Measurements from ENCODE around the gene AGA. TPM values are rescaled to one million over a fixed set of nuclear protein-coding genes. Genes with fewer than 3 reads are reported as not detected.

The AGA gene
- total and polyA plus RNA-seq, 8 donors = 5.5 to 16.7 (median 13.4) TPM

- intact Hi-C loops (cut with DNase I) = no loop called here
- 26 to 32% methylated on average over 1 of the region's 1 CpG for WGBS, 2 donors
- TF ChIP-seq, protein P1, sequence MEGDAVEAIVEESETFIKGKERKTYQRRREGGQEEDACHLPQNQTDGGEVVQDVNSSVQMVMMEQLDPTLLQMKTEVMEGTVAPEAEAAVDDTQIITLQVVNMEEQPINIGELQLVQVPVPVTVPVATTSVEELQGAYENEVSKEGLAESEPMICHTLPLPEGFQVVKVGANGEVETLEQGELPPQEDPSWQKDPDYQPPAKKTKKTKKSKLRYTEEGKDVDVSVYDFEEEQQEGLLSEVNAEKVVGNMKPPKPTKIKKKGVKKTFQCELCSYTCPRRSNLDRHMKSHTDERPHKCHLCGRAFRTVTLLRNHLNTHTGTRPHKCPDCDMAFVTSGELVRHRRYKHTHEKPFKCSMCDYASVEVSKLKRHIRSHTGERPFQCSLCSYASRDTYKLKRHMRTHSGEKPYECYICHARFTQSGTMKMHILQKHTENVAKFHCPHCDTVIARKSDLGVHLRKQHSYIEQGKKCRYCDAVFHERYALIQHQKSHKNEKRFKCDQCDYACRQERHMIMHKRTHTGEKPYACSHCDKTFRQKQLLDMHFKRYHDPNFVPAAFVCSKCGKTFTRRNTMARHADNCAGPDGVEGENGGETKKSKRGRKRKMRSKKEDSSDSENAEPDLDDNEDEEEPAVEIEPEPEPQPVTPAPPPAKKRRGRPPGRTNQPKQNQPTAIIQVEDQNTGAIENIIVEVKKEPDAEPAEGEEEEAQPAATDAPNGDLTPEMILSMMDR (IDR thresholded peaks at IDR 0.05) = no peak
- FAIRE-seq (no peak), DNase-seq (no peak), ATAC-seq (no peak)
- no peak overlapping the region for H3K27ac ChIP-seq
- no peaks in the 10 kb centered on the region for H3K36me3 ChIP-seq
- no peaks in the 10 kb centered on the region for H3K9me3 ChIP-seq
- H3K4me3 ChIP-seq = no peak overlapping the region
- H3K27me3 ChIP-seq = no peaks in the 10 kb centered on the region
- no peaks in the 10 kb centered on the region for H3K4me1 ChIP-seq
Measured at GRCh38 chr4:177427192-177427591, 15.0 kb downstream of the AGA start.

DNA sequence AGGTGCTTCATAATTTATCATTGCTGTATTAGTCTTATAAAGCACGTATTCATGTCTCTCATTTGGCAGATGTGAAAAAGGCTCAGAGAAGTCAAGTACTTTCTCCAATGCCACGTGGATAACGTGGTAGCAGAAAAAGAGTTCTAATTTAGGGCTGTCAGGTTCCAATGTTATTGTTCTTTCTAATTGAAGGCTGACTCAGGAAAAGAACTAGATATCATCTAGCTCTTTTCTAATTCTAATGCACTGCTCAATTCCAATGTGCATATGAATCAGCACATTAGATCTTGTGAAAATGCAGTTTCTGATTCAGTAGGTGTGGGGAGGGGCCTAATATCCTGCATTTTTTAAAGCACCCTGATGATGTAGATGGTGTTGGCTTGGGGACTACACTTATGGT, 22.8 kb downstream of the AGA start:
- intact Hi-C loops (cut with DNase I) = no loop called here
- no peak for ATAC-seq
- Histone ChIP-seq H3K36me3 (no peaks in the 10 kb centered on the region), H3K27ac (no peak overlapping the region), H3K4me1 (no peaks in the 10 kb centered on the region), H3K9me3 (peaks cover 0 to 9% (median 0%) of the 10 kb centered on the region in 4 donors), H3K4me3 (no peak overlapping the region), H3K27me3 (no peaks in the 10 kb centered on the region)
- FAIRE-seq = no peak
- 70 to 78% methylated on average over 3 of the region's 3 CpGs for WGBS, 2 donors
- TF ChIP-seq, protein P1 (IDR thresholded peaks at IDR 0.05) = no peak
- no peak for DNase-seq

DNA sequence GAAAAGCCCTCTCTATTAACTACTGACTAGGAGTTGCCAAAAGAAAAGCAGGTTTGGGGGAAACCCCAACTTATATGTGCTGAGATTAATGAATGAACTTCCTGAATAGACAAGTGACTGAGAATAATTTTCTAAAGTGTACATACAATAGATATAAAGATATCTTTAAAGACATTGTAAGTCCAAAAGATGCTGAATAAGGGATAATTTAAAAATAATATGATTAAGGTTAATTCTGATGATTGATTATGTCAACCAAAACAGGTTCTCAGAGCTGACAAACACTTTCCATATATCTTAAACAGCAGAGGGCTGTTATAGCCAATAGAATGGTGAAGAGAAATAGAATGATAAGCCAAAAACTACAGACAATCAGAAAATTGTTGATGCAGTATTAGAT, 28.6 kb downstream of the AGA start:
- ATAC-seq = no peak
- Histone ChIP-seq H3K9me3 (no peaks in the 10 kb centered on the region), H3K4me1 (peaks cover 0 to 6% (median 0%) of the 10 kb centered on the region in 3 donors), H3K4me3 (no peak overlapping the region), H3K36me3 (no peaks in the 10 kb centered on the region), H3K27ac (no peak overlapping the region), H3K27me3 (no peaks in the 10 kb centered on the region)
- no peak for DNase-seq
- FAIRE-seq = no peak
- TF ChIP-seq, protein P1 (IDR thresholded peaks at IDR 0.05) = no peak
- intact Hi-C loops (cut with DNase I) = no loop called here

GRCh38 chr4:177413076-177413475, 29.2 kb downstream of the AGA start:
- DNase-seq (no peak), FAIRE-seq (no peak), ATAC-seq (no peak)
- H3K4me3 ChIP-seq = no peak overlapping the region
- 81 to 87% methylated on average over 1 of the region's 1 CpG for WGBS, 2 donors
- H3K27ac ChIP-seq = no peak overlapping the region
- no peaks in the 10 kb centered on the region for H3K9me3 ChIP-seq
- TF ChIP-seq, protein P1 (IDR thresholded peaks at IDR 0.05) = no peak
- H3K4me1 ChIP-seq = peaks cover 0 to 6% (median 0%) of the 10 kb centered on the region in 3 donors
- no peaks in the 10 kb centered on the region for H3K36me3 ChIP-seq
- intact Hi-C loops (cut with DNase I) = no loop called here
- no peaks in the 10 kb centered on the region for H3K27me3 ChIP-seq

DNA sequence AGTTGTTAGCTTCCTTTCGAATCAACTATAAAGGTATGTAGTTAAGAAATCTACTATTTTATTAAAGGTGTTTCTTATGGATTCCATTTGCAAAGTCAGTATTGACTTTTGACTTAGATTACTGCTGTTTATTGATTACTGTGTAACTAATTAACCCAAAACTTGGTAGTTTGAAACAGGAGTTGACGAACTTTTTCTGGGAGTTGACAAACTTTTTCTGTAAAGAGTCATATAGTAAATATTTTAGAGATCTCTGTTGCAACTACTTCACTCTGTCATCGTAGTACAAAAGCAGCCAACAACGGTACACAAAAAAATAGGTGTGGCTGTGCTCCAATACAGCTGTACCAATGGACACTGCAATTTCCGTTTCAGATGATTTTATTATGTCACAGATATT, 30.2 kb downstream of the AGA start:
- Histone ChIP-seq H3K4me3 (no peak overlapping the region), H3K4me1 (peaks cover 0 to 6% (median 0%) of the 10 kb centered on the region in 3 donors), H3K27ac (no peak overlapping the region), H3K36me3 (no peaks in the 10 kb centered on the region), H3K9me3 (no peaks in the 10 kb centered on the region), H3K27me3 (no peaks in the 10 kb centered on the region)
- TF ChIP-seq, protein P1 (IDR thresholded peaks at IDR 0.05) = no peak
- FAIRE-seq = no peak
- no peak for DNase-seq
- WGBS, 2 donors = 11 to 16% methylated on average over 5 of the region's 5 CpGs
- intact Hi-C loops (cut with DNase I) = no loop called here
- peak in 3 of 4 donors; percentile 40 to 51 (median 44) for ATAC-seq
